Peyer's patch (tissue), 4 donors: ENCODE measurements around the gene EPS8L3. TPM values are rescaled to one million over a fixed set of nuclear protein-coding genes. Genes with fewer than 3 reads are reported as not detected.
"Not testable (repeated sequence)": the region's sequence is repeated elsewhere in the genome, so short reads cannot be mapped to it uniquely, and the experiment has no call there.

Experiments used
- DNase-seq, 3 donors: peaks; one replicate each; pipeline ENCODE4 v3.0.0-alpha.2; 2017 to 2019
- H3K27ac ChIP-seq, 4 donors: fragments of 200-600 bp; sonication (generic); one replicate each; pipeline ENCODE4 v1.5.1; 2016 to 2019
- H3K27me3 ChIP-seq, 2 donors: fragments of 200-600 bp; sonication (generic); one replicate each; pipeline ENCODE4 v1.5.1; 2019
- H3K36me3 ChIP-seq, 3 donors: fragments of 200-600 bp; sonication (generic); one replicate each; pipeline ENCODE4 v1.5.1; 2016 to 2019
- H3K4me1 ChIP-seq, 4 donors: fragments of 200-600 bp; sonication (generic); one replicate each; pipeline ENCODE4 v1.5.1; 2016 to 2019
- H3K4me3 ChIP-seq, 4 donors: fragments of 200-600 bp; sonication (generic); 1 replicate in 3 of 4; 2 replicates in 1 of 4; pipeline ENCODE4 v1.5.1; 2016 to 2019; ENCODE audit warnings: mild to moderate bottlenecking in 1 of 4
- H3K9me3 ChIP-seq, 4 donors: fragments of 200-600 bp; sonication (generic); one replicate each; pipeline ENCODE4 v1.5.1; 2016 to 2019; ENCODE audit warnings: mild to moderate bottlenecking in 1 of 4
- CTCF ChIP-seq, 6 experiments: fragments of 450-650 bp in 4 of 6; fragments of 200-600 bp in 2 of 6; sonication (generic) in 1 of 6; IDR thresholded peaks; one replicate each; pipeline ENCODE4 v1.5.1; 2017 to 2019; ENCODE audit warnings: antibody characterized with exemption in 6 of 6, mild to moderate bottlenecking in 3 of 6, moderate library complexity in 1 of 6
- POLR2A ChIP-seq, 2 donors: fragments of 450-650 bp; IDR thresholded peaks; one replicate each; pipeline ENCODE4 v1.5.1; 2017; ENCODE audit warnings: antibody characterized with exemption in 2 of 2, mild to moderate bottlenecking in 2 of 2, moderate library complexity in 2 of 2
- total RNA-seq, 4 donors: library from RNA; depleted of rRNA; stranded (reverse); fragments of >200 nt; gene quantifications; one replicate each; pipeline ENCODE4 v1.1.0, GENCODE V29; 2016

The EPS8L3 gene
- total RNA-seq, 4 donors from 2014 or later, result 263 to 745 (median 649) TPM

GRCh38 chr1:109759513-109760334 is 4.0 kb downstream of the EPS8L3 start:
- peak in 2 of 3 donors; percentile 44 to 47 for DNase-seq
- peaks cover 0 to 54% (median 0%) of the 10 kb centered on the region in 3 donors for H3K36me3 ChIP-seq

GRCh38 chr1:109757936-109758786 is 5.6 kb downstream of the EPS8L3 start:
- Histone ChIP-seq H3K9me3 (no peaks in the 10 kb centered on the region), H3K27ac (no peak overlapping the region), H3K36me3 (peaks cover 0 to 61% (median 0%) of the 10 kb centered on the region in 3 donors), H3K4me3 (no peak overlapping the region), H3K27me3 (no peaks in the 10 kb centered on the region), H3K4me1 (peaks cover 0 to 18% (median 0%) of the 10 kb centered on the region in 4 donors)
- peak in 2 of 3 donors; percentile 26 to 43 for DNase-seq
- TF ChIP-seq POLR2A (IDR thresholded peaks at IDR 0.05) (no peak), CTCF (IDR thresholded peaks at IDR 0.05) (no peak)

More at GRCh38 chr1:109759513-109760334, 4.0 kb downstream of the EPS8L3 start:
- no peak overlapping the region for H3K4me3 ChIP-seq
- peaks cover 0 to 25% (median 0%) of the 10 kb centered on the region in 4 donors for H3K4me1 ChIP-seq
- H3K27ac ChIP-seq, result no peak overlapping the region
- TF ChIP-seq CTCF (IDR thresholded peaks at IDR 0.05) (no peak), POLR2A (IDR thresholded peaks at IDR 0.05) (no peak)
- H3K27me3 ChIP-seq, result no peaks in the 10 kb centered on the region
- no peaks in the 10 kb centered on the region for H3K9me3 ChIP-seq

- Histone ChIP-seq H3K9me3 (no peaks in the 10 kb centered on the region), H3K27me3 (no peaks in the 10 kb centered on the region), H3K4me3 (no peak overlapping the region), H3K4me1 (peaks cover 0 to 14% (median 0%) of the 10 kb centered on the region in 4 donors), H3K27ac (no peak overlapping the region), H3K36me3 (peaks cover 0 to 70% (median 0%) of the 10 kb centered on the region in 3 donors)
- peak in 1 of 3 donors; percentile 43 for DNase-seq
- TF ChIP-seq POLR2A (IDR thresholded peaks at IDR 0.05) (no peak), CTCF (IDR thresholded peaks at IDR 0.05) (no peak)
Observed at GRCh38 chr1:109756848-109757521, 6.7 kb downstream of the EPS8L3 start.

GRCh38 chr1:109756325-109756724 is 7.4 kb downstream of the EPS8L3 start:
- peak in 1 of 3 donors; percentile 28 for DNase-seq
- H3K9me3 ChIP-seq, H3K27me3 ChIP-seq, H3K4me3 ChIP-seq, H3K27ac ChIP-seq, H3K4me1 ChIP-seq: not testable (repeated sequence)
- H3K36me3 ChIP-seq, result peaks cover 0 to 73% (median 0%) of the 10 kb centered on the region in 3 donors

GRCh38 chr1:109754738-109755137 is 9.0 kb downstream of the EPS8L3 start:
- no peak for DNase-seq
- H3K36me3 ChIP-seq, result peaks cover 0 to 84% (median 0%) of the 10 kb centered on the region in 3 donors
- no peaks in the 10 kb centered on the region for H3K27me3 ChIP-seq
- H3K27ac ChIP-seq, result no peak overlapping the region
- H3K9me3 ChIP-seq, result no peaks in the 10 kb centered on the region
- no peaks in the 10 kb centered on the region for H3K4me1 ChIP-seq
- H3K4me3 ChIP-seq, result no peak overlapping the region
- no peak for TF ChIP-seq CTCF (IDR thresholded peaks at IDR 0.05)
- TF ChIP-seq POLR2A (IDR thresholded peaks at IDR 0.05), result no peak
